ENCODE data around the gene COX6B2. TPM values are rescaled to one million over a fixed set of nuclear protein-coding genes. Genes with fewer than 3 reads are reported as not detected.
A peak's percentile ranks its signal among the peaks of the same experiment; 100 is the strongest.

COX6B2 gene
- total RNA-seq, 1 experiment from 2014 or later = 5.6 TPM

GRCh38 chr19:55314396-55314795, 40.1 kb downstream of the COX6B2 start:
- ChIA-PET CTCF (no interaction called here), POLR2A (no interaction called here)
- Histone ChIP-seq H3K36me3 (ENCODE audit: control insufficient read depth, insufficient read depth, low read length) (no peaks in the 10 kb centered on the region), H3K4me1 (ENCODE audit: control insufficient read depth, insufficient read depth, low read length) (no peaks in the 10 kb centered on the region), H3K9me3 (ENCODE audit: control insufficient read depth, insufficient read depth, low read depth, low read length) (no peaks in the 10 kb centered on the region), H3K4me3 (ENCODE audit: low read depth in 2 of 2, low read length in 2 of 2) (no peak overlapping the region), H3K27ac (ENCODE audit: low read length) (no peak overlapping the region), H3K27me3 (ENCODE audit: control insufficient read depth, insufficient read depth, low read length) (no peaks in the 10 kb centered on the region)
- ATAC-seq (no peak), DNase-seq (ENCODE audit: low read depth, low spot score) (no peak)
- no TSS peak for BruUV-seq (replicated peaks)
- TF ChIP-seq POLR2AphosphoS5 (IDR thresholded peaks at IDR 0.05; ENCODE audit: low read depth, low read length) = no peak
- no peak for TF ChIP-seq REST (IDR thresholded peaks at IDR 0.05; ENCODE audit: insufficient read depth in 1 of 2, low read depth in 2 of 2, low read length in 1 of 2)
- TF ChIP-seq TCF7L2 (IDR thresholded peaks at IDR 0.05; ENCODE audit: low read depth, low read length) = no peak
- TF ChIP-seq SIN3A (IDR thresholded peaks at IDR 0.05; ENCODE audit: borderline replicate concordance, insufficient read depth, low read depth, low read length) = no peak
- no peak for TF ChIP-seq CTCF (IDR thresholded peaks at IDR 0.05)
- in situ Hi-C loops (cut with HindIII; ENCODE audit: low pct_unique_long_range_greater_than_20kb, low sequenced_read_pairs) (no loop called here), intact Hi-C loops (cut with micrococcal nuclease; ENCODE audit: unreplicated experiment) (no loop called here)

- DNase-seq (ENCODE audit: low read depth, low spot score) = no peak
- ChIA-PET CTCF (interaction anchor here (1.5 kb wide), 1 partner anchor 11 kb away, joined by 3 read pairs; no protein-coding TSS in a partner anchor), POLR2A (no interaction called here)
- peak; percentile 26; the same call in 1 of the 2 replicates for ATAC-seq
- Histone ChIP-seq H3K27me3 (ENCODE audit: control insufficient read depth, insufficient read depth, low read length) (no peaks in the 10 kb centered on the region), H3K4me1 (ENCODE audit: control insufficient read depth, insufficient read depth, low read length) (no peaks in the 10 kb centered on the region), H3K36me3 (ENCODE audit: control insufficient read depth, insufficient read depth, low read length) (no peaks in the 10 kb centered on the region), H3K9me3 (ENCODE audit: control insufficient read depth, insufficient read depth, low read depth, low read length) (no peaks in the 10 kb centered on the region), H3K27ac (ENCODE audit: low read length) (no peak overlapping the region), H3K4me3 (ENCODE audit: low read depth in 2 of 2, low read length in 2 of 2) (no peak overlapping the region)
- in situ Hi-C loops (cut with HindIII; ENCODE audit: low pct_unique_long_range_greater_than_20kb, low sequenced_read_pairs) = no loop called here
- intact Hi-C loops (cut with micrococcal nuclease; ENCODE audit: unreplicated experiment) = no loop called here
- BruUV-seq (replicated peaks) = no TSS peak
- TF ChIP-seq SIN3A (IDR thresholded peaks at IDR 0.05; ENCODE audit: borderline replicate concordance, insufficient read depth, low read depth, low read length) (no peak), REST (IDR thresholded peaks at IDR 0.05; ENCODE audit: insufficient read depth in 1 of 2, low read depth in 2 of 2, low read length in 1 of 2) (no peak), CTCF (IDR thresholded peaks at IDR 0.05) (no peak), TCF7L2 (IDR thresholded peaks at IDR 0.05; ENCODE audit: low read depth, low read length) (no peak), POLR2AphosphoS5 (IDR thresholded peaks at IDR 0.05; ENCODE audit: low read depth, low read length) (no peak)
Observed at GRCh38 chr19:55312621-55313512, 41.7 kb downstream of the COX6B2 start.

All from Panc1 (cell line).